Subcutaneous adipose tissue (tissue), 4 donors: ENCODE measurements around the gene TIMM44. TPM values are rescaled to one million over a fixed set of nuclear protein-coding genes. Genes with fewer than 3 reads are reported as not detected.

Experiments used
- CTCF ChIP-seq: fragments of 450-650 bp; IDR thresholded peaks from one replicate; pipeline ENCODE4 v1.5.1; 2016; ENCODE audit warnings: low read depth, mild to moderate bottlenecking, control low read depth, antibody characterized with exemption, moderate library complexity
- total RNA-seq, 4 donors: library from RNA; depleted of rRNA; stranded (reverse); fragments of >200 nt; gene quantifications; one replicate each; pipeline ENCODE4 v1.1.0, GENCODE V29; 2016

TIMM44 gene
- total RNA-seq, 4 donors from 2014 or later: 31.6 to 44.1 (median 38.0) TPM

DNA sequence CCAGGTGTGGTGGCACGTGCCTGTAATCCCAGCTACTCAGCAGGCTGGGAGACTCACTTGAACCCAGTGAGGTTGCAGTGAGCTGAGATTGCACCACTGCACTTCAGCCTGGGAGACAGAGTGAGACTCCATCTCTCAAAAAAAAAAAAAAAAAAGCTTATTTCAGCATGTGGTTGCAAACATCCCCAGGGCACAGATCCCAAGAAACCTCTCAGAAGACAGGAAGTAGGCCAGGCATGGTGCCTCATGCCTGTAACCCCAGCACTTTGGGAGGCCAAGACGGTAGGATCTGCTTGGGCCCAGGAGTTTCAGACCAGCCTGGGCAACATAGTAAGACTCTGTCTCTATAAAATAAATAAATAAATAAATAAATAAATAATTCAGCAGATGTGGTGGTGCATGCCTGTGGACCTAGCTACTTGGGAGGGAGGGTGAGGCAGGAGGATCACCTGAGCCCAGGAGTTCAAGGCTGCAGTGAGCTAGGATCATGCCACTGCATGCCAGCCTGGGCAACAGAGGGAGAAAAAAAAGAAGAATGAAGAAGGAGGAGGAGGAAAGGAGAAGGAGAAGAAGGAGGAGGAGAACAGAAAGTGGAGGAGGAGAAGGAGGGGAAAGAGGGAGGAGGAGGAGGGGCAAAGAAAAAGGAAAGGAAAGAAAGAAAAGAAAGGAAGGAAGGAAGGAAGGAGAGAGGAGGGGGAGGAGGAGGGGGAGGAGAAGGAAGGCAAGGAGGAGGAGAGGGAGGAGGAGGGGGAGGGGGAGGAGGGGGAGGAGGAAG is 59.5 kb downstream of the TIMM44 start:
- no peak for TF ChIP-seq CTCF

- TF ChIP-seq CTCF: no peak
Measured at GRCh38 chr19:7883105-7883504, 60.4 kb downstream of the TIMM44 start.

GRCh38 chr19:7881910-7882309 is 61.6 kb downstream of the TIMM44 start:
- no peak for TF ChIP-seq CTCF

GRCh38 chr19:7879836-7880235 is 63.6 kb downstream of the TIMM44 start:
- TF ChIP-seq CTCF: no peak

DNA sequence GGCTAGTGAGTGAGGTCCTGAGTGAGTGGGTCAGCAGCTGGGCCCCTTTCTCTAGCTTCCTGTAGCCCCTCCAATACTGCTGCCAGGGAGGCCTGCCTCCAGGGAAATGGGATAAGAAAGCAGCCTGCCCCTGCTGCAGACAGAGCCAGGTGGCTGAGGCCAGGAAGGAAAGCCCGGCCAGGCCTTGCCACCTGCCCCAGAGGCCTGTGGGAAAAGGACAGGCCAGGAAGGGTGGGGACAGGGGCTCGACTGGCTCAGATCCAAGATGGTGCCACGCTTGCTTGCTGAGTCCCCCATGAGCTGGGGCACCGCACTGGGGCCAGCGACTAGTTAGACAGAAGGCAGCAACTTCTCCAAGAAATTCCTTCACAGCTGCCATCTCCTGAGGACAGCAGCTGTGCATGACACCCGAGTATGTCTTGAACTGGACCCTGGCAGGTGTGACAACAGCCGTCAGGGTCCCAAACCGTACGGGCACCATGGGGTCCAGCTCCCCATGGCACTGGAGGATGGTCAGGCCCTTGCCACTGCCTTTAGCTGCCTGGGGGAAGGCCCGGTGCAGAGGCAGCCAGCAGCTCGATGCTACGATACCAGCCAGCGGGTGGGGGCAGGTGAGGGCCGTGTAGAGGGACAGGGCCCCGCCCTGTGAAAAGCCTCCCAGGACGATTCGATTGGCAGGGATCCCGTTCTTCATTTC is 64.2 kb downstream of the TIMM44 start:
- no peak for TF ChIP-seq CTCF

GRCh38 chr19:7877249-7877836 is 66.1 kb downstream of the TIMM44 start:
- TF ChIP-seq CTCF: no peak

Other genes with a start within 250 kb of the TIMM44 start
- gene FCER2, start 241.5 kb downstream of the TIMM44 start, total RNA-seq: under 1 TPM in 3 of 4 donors, not detected in 1; 0.49 to 0.88 (median 0.68) TPM
- 1 to 10 TPM; 1.7 to 4.0 (median 3.1) TPM for gene CLEC4G, start 211.6 kb downstream of the TIMM44 start, total RNA-seq
- 10 to 100 TPM; 17.5 to 24.8 (median 21.8) TPM for gene CD209, start 196.1 kb downstream of the TIMM44 start, total RNA-seq
- gene CLEC4M, start 180.4 kb downstream of the TIMM44 start, total RNA-seq: not detected
- 10 to 100 TPM in 2 of 4 donors, 1 to 10 TPM in 2; 6.3 to 12.1 (median 9.9) TPM for gene EVI5L, start 113.4 kb downstream of the TIMM44 start, total RNA-seq
- gene PRR36, start 69.3 kb downstream of the TIMM44 start, total RNA-seq: not detected
- 1 to 10 TPM in 1 of 4 donors, under 1 TPM in 3; 0.19 to 1.5 (median 0.50) TPM for gene LRRC8E, start 55.2 kb downstream of the TIMM44 start, total RNA-seq
- gene MAP2K7, start 39.8 kb downstream of the TIMM44 start, total RNA-seq: 10 to 100 TPM in 3 of 4 donors, 1 to 10 TPM in 1; 9.9 to 16.2 (median 12.4) TPM
- not detected for gene TGFBR3L, start 28.8 kb downstream of the TIMM44 start, total RNA-seq
- gene SNAPC2, start 23.3 kb downstream of the TIMM44 start, total RNA-seq: 10 to 100 TPM in 1 of 4 donors, 1 to 10 TPM in 3; 6.4 to 13.0 (median 9.4) TPM
- under 1 TPM in 3 of 4 donors, not detected in 1; 0.66 to 0.94 (median 0.68) TPM for gene CTXN1, start 17.5 kb downstream of the TIMM44 start, total RNA-seq
- gene ELAVL1, start 62.0 kb upstream of the TIMM44 start, total RNA-seq: 10 to 100 TPM; 17.8 to 30.7 (median 26.1) TPM
- gene CCL25, start 109.1 kb upstream of the TIMM44 start, total RNA-seq: not detected
- gene FBN3, start 205.9 kb upstream of the TIMM44 start, total RNA-seq: not detected